GM18505 (cell line): ENCODE results near the gene RGS11.

Source experiments
- ATAC-seq: cut with Tn5 transposase; IDR thresholded peaks from one replicate; pipeline ENCODE4 v1.9.1; 2021; ENCODE audit not compliant: unreplicated experiment
- POLR2A ChIP-seq: IDR thresholded peaks from 4 replicates; pipeline ENCODE4 v1.6.1; 2011; ENCODE audit warnings: borderline replicate concordance; ENCODE audit not compliant: insufficient read depth, insufficient read length; ENCODE audit errors: extremely low read depth

The RGS11 gene

GRCh38 chr16:280991-281659, 5.4 kb upstream of the RGS11 start:
- TF ChIP-seq POLR2A: no peak
- no peak for ATAC-seq

GRCh38 chr16:280552-280951, 4.8 kb upstream of the RGS11 start, which contains the start of gene ARHGDIG:
Gene ARHGDIG (plus strand): TSS chr16:280591. CDS start chr16:280681, 90 bp downstream.
- no peak for ATAC-seq

GRCh38 chr16:280005-280460, 4.3 kb upstream of the RGS11 start:
- no peak for ATAC-seq
- no peak for TF ChIP-seq POLR2A

More at GRCh38 chr16:280552-280951, 4.8 kb upstream of the RGS11 start, which contains the start of gene ARHGDIG:
- no peak for TF ChIP-seq POLR2A

- ATAC-seq: no peak
- TF ChIP-seq POLR2A: no peak
Measured at GRCh38 chr16:279531-279930, 3.8 kb upstream of the RGS11 start.

- TF ChIP-seq POLR2A: no peak
- ATAC-seq: no peak
Measured at GRCh38 chr16:278863-279366, 3.2 kb upstream of the RGS11 start.

GRCh38 chr16:276426-277077, 808 bp upstream of the RGS11 start:
- no peak for TF ChIP-seq POLR2A
- no peak for ATAC-seq

- no peak for TF ChIP-seq POLR2A
- ATAC-seq: no peak
Measured at GRCh38 chr16:275041-275641, 603 bp downstream of the RGS11 start.

- no peak for ATAC-seq
- TF ChIP-seq POLR2A: no peak
Measured at GRCh38 chr16:273547-274421, 2.0 kb downstream of the RGS11 start.

- no peak for TF ChIP-seq POLR2A
- ATAC-seq: no peak
Measured at GRCh38 chr16:272633-273546, 2.9 kb downstream of the RGS11 start.

- no peak for ATAC-seq
- no peak for TF ChIP-seq POLR2A
Measured at GRCh38 chr16:270381-271255, 5.1 kb downstream of the RGS11 start.

GRCh38 chr16:269061-269796, 6.5 kb downstream of the RGS11 start:
- no peak for ATAC-seq
- no peak for TF ChIP-seq POLR2A
